Thyroid gland (tissue), 4 donors: ENCODE data around the gene LOXHD1.
A peak's percentile ranks its signal among the peaks of the same experiment; 100 is the strongest.

Source experiments
- CTCF ChIP-seq, 6 experiments: fragments of 200-600 bp in 3 of 6; fragments of 450-650 bp in 3 of 6; sonication (generic) in 3 of 6; IDR thresholded peaks; one replicate each; pipeline ENCODE4 v1.5.1; 2016 to 2019; ENCODE audit warnings: antibody characterized with exemption in 6 of 6, mild to moderate bottlenecking in 2 of 6, inconsistent platforms in 1 of 6, moderate library complexity in 1 of 6
- POLR2A ChIP-seq, 2 donors: fragments of 450-650 bp; IDR thresholded peaks; one replicate each; pipeline ENCODE4 v1.6.1; 2017; ENCODE audit warnings: antibody characterized with exemption in 2 of 2, mild to moderate bottlenecking in 2 of 2, moderate library complexity in 1 of 2

DNA sequence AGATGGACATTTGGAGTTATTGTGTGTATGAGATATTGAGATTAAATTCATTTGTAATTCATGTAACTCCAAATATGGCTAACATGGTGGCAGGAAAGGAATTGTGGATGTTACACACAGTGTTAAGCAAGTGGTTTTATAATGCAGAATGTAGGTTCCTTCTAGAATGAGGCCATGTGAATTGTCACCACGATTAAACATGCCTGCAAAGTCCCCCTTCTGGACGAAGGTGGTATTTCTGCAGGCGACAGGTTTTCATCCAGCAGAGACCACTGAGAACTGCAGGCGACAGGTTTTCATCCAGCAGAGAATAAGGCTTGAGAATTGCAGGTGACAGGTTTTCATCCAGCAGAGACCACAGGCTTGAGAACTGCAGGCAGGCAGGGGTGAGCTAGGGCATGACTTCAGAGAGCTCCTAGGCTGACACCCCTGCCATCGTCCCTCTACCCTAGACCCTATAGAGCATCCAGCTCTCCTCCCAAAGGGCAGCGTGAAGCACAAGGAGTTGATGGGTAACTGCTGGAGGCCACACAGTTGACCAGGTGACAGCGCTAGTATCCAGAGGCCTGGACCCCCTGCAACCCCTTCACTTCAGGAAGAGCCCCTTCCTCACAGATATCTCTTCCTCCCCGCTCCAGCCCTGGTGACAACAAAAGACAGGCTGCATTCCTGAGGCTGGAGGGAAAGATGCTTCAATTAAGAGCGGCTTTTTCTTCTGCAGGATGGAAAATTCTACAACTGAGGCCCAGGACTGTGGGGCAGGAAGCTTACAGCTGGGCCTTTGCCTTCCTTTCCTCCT is 175.8 kb downstream of the LOXHD1 start:
- TF ChIP-seq CTCF (IDR thresholded peaks at IDR 0.05) (peak; percentile 66 to 93 (median 80)), POLR2A (IDR thresholded peaks at IDR 0.05) (no peak)
